ENCODE data around the gene NABP1. TPM values are rescaled to one million over a fixed set of nuclear protein-coding genes. Genes with fewer than 3 reads are reported as not detected.
A peak's percentile ranks its signal among the peaks of the same experiment; 100 is the strongest.

NABP1 gene
- total RNA-seq, 4 donors from 2014 or later, result 13.8 to 50.3 (median 23.9) TPM

DNA sequence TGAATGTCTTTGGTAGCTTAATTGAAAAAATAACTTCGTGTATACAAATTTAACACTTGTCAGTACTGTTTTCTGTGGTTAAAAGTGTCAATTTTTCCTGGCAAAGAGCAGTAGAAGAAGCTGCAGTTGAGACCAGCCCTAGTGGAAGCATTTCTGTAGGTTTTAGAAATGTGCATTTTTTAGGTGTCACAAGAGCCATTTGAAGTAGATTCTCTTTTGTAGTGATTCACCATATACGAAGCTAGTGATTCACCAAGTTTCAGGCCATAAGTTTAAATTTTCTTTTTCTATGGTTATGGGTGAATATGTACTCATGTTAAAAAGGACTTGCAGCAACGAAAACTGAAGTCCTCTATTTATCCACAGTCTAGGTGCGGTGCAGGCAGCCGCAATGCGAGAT, 4.2 kb downstream of the NABP1 start:
- peaks cover 0 to 58% (median 8%) of the 10 kb centered on the region in 3 donors for H3K36me3 ChIP-seq
- DNase-seq, result no peak
- peaks cover 0 to 47% (median 12%) of the 10 kb centered on the region in 3 donors for H3K4me1 ChIP-seq
- H3K27ac ChIP-seq, result peak overlapping the region in 1 of 4 donors; percentile 96
- H3K27me3 ChIP-seq, result no peaks in the 10 kb centered on the region
- no peak for TF ChIP-seq POLR2A (IDR thresholded peaks at IDR 0.05)
- TF ChIP-seq, protein P1, sequence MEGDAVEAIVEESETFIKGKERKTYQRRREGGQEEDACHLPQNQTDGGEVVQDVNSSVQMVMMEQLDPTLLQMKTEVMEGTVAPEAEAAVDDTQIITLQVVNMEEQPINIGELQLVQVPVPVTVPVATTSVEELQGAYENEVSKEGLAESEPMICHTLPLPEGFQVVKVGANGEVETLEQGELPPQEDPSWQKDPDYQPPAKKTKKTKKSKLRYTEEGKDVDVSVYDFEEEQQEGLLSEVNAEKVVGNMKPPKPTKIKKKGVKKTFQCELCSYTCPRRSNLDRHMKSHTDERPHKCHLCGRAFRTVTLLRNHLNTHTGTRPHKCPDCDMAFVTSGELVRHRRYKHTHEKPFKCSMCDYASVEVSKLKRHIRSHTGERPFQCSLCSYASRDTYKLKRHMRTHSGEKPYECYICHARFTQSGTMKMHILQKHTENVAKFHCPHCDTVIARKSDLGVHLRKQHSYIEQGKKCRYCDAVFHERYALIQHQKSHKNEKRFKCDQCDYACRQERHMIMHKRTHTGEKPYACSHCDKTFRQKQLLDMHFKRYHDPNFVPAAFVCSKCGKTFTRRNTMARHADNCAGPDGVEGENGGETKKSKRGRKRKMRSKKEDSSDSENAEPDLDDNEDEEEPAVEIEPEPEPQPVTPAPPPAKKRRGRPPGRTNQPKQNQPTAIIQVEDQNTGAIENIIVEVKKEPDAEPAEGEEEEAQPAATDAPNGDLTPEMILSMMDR (IDR thresholded peaks at IDR 0.05), result no peak
- no peaks in the 10 kb centered on the region for H3K9me3 ChIP-seq
- WGBS, 2 donors, result 68 to 82% methylated on average over 4 to 6 of the region's 6 CpGs
- H3K4me3 ChIP-seq, result no peak overlapping the region
- intact Hi-C loops (cut with DNase I), result no loop called here

DNA sequence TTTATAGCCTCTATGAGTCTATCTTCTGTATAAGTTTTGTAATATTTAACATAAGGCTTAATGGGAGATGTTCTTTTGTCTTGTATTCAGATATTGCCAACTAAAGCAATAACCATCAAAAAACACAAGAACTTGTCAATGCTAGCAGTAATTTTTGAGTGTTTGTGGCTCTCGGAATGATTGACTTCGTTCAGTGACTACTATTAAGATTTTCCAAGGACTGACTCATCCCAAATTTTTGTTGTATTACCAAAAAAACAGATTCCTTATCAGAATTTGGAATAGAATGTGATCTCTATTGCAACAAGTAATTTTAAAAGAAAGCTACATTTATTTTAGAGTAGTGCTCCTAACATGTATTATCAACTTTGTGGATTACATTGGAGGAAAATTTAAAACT, 8.1 kb downstream of the NABP1 start:
- WGBS, 2 donors, result 70 to 72% methylated on average over 2 of the region's 2 CpGs

DNA sequence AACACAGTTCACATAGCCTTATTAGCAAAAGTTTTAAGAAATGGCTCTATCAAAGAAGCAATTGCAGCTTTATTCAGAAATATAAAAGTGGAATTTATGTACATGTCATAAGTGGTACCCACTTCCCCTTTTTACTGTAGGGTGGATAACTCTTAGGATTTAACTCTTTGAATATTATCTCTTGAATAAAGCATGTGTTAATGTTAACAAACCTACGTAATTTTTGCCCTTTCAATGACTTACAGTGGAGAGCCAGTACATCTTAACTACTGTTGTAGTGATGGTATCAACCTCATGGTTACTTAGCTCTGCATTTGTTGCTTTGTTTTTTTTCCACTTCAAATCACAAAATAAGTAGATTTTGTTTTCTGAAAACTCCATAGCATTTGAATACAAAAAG, 8.8 kb downstream of the NABP1 start:
- WGBS, 2 donors, result 71 to 85% methylated on average over 1 of the region's 1 CpG
- intact Hi-C loops (cut with DNase I), result no loop called here

More for the DNA sequence above, 8.1 kb downstream of the NABP1 start:
- intact Hi-C loops (cut with DNase I), result no loop called here
- Histone ChIP-seq H3K27me3 (no peaks in the 10 kb centered on the region), H3K9me3 (no peaks in the 10 kb centered on the region), H3K4me1 (peaks cover 0 to 54% (median 16%) of the 10 kb centered on the region in 3 donors), H3K36me3 (peaks cover 0 to 71% (median 8%) of the 10 kb centered on the region in 3 donors), H3K4me3 (no peak overlapping the region), H3K27ac (no peak overlapping the region)
- TF ChIP-seq, protein P1 (IDR thresholded peaks at IDR 0.05), result no peak
- TF ChIP-seq POLR2A (IDR thresholded peaks at IDR 0.05), result no peak
- no peak for DNase-seq

DNA sequence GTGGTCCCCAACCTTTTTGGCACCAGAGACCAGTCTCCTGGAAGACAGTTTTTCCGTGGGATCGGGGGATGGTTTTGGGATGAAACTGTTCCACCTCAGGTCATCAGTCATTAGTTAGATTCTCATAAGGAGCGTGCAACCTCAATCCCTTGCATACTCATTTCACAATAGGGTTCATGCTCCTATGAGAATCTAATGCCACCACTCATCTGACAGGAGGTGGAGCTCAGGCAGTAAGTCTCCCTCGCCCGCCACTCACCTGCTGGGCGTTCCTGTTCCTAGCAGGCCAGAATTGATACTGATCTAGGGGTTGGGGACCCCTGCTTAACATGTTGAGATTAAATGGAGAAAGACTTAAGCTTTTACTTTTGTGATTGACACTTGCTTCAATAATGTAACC, 9.9 kb downstream of the NABP1 start:
- Histone ChIP-seq H3K27me3 (no peaks in the 10 kb centered on the region), H3K36me3 (peaks cover 0 to 55% (median 8%) of the 10 kb centered on the region in 3 donors), H3K9me3 (no peaks in the 10 kb centered on the region), H3K27ac (no peak overlapping the region), H3K4me3 (no peak overlapping the region), H3K4me1 (peaks cover 0 to 52% (median 21%) of the 10 kb centered on the region in 3 donors)
- TF ChIP-seq POLR2A (IDR thresholded peaks at IDR 0.05), result no peak
- TF ChIP-seq, protein P1 (IDR thresholded peaks at IDR 0.05), result peak in 1 of 6 experiments; percentile 7
- no peak for DNase-seq
- intact Hi-C loops (cut with DNase I), result no loop called here
- WGBS, 2 donors, result 68 to 86% methylated on average over 6 of the region's 6 CpGs

More for the DNA sequence above, 8.8 kb downstream of the NABP1 start:
- Histone ChIP-seq H3K27me3 (no peaks in the 10 kb centered on the region), H3K9me3 (no peaks in the 10 kb centered on the region), H3K4me1 (peaks cover 0 to 54% (median 21%) of the 10 kb centered on the region in 3 donors), H3K36me3 (peaks cover 0 to 66% (median 8%) of the 10 kb centered on the region in 3 donors), H3K4me3 (no peak overlapping the region), H3K27ac (no peak overlapping the region)
- TF ChIP-seq POLR2A (IDR thresholded peaks at IDR 0.05), result no peak
- TF ChIP-seq, protein P1 (IDR thresholded peaks at IDR 0.05), result no peak
- no peak for DNase-seq

DNA sequence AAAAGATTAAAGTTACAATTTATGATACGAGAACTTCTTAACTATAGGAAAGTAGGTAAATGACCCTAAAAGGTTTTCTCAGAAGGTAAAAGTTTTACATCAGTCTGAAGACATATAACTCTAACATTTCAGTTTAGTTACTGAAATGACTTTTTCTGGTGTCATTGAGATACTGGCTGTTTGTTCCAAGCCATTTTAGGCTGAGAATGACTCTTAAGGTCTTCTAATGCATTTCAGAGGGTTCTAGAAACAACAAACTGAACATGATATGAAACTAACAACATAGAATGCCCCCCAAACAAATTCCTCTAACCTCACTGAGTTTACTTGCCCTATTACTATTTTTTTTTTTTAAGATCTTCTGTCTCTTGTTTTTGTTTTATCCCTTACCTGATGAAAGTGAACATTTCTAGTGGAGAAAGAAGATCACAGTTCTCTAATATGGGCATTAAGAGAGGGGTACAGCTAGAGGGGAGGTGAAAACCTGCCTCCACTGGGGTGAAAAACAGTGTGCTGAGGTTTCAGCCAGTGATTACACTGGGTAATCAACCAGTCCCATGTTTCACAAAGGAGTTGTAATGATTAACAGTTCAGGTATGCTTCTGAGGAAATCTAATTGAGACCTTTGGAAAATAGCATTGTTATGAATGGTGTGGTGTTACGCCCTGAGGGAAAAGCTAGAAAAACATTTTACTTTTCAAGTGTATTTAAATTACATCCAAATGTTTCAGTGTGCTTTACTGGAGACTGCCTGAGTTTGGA, 11.2 kb downstream of the NABP1 start:
- Histone ChIP-seq H3K4me1 (peaks cover 0 to 47% (median 21%) of the 10 kb centered on the region in 3 donors), H3K27ac (peak overlapping the region in 1 of 4 donors; percentile 29), H3K27me3 (no peaks in the 10 kb centered on the region), H3K36me3 (peaks cover 0 to 42% (median 8%) of the 10 kb centered on the region in 3 donors), H3K9me3 (no peaks in the 10 kb centered on the region), H3K4me3 (no peak overlapping the region)
- no peak for DNase-seq
- WGBS, 2 donors, result 36 to 41% methylated on average over 2 of the region's 2 CpGs
- intact Hi-C loops (cut with DNase I), result no loop called here
- TF ChIP-seq, protein P1 (IDR thresholded peaks at IDR 0.05), result no peak
- no peak for TF ChIP-seq POLR2A (IDR thresholded peaks at IDR 0.05)

Data from esophagus squamous epithelium (tissue), 5 donors.